ENCODE measurements around the gene MAP2K2.

GRCh38 chr19:4042064-4042730, 81.7 kb downstream of the MAP2K2 start:
- no peak for TF ChIP-seq EZH2 (IDR thresholded peaks at IDR 0.05; ENCODE audit: insufficient read depth, poor library complexity, severe bottlenecking)
- no peak for TF ChIP-seq EZH2phosphoT487 (IDR thresholded peaks at IDR 0.05; ENCODE audit: insufficient read depth, low read depth)

Measured in GM23248 (cell line).